Heart left ventricle (tissue), 13 donors: ENCODE data around the gene CTRB1.

Source experiments
- POLR2A ChIP-seq, 2 donors: fragments of 450-650 bp; IDR thresholded peaks; one replicate each; pipeline ENCODE4 v1.6.1; 2017; ENCODE audit warnings: antibody characterized with exemption in 2 of 2, mild to moderate bottlenecking in 2 of 2, moderate library complexity in 2 of 2
- TF ChIP-seq, protein P1 (sequence below), 12 donors: fragments of 200-600 bp; sonication (generic) in 4 of 12; IDR thresholded peaks; one replicate each; pipeline versions ENCODE4 v1.5.0 to v1.8.0; 2018 to 2022; ENCODE audit warnings: antibody characterized with exemption in 12 of 12, mild to moderate bottlenecking in 5 of 12
- donor health status: ischemic (EF 13 %, LVEDD 7.1; RV severe dilation, severe dysfunction).
- donor health status: DM: no; HTN: yes; CAD: no.
- donor health status: DM: no; HTN: no; CAD: no.
- donor health status: ischemic (EF 25% LVEDD 6.9; RV normal size, moderate dysfunction).
- donor health status: ischemic (EF 25% LVEDD 5.7; RV mildly dilated, moderate dysfunction).
- donor health status: ischemic (EF 35%, LVEDD 5.7; RV mildly dilated, moderate dysfunction).
- donor health status: nonischemic (EF 11% LVEDD 7.7; RV severe dilation, severe dysfunction).
- donor health status: DM: yes; HTN: yes; CAD: no.
- donor health status: PGD.
- donor health status: ischemic (EF 29% LVEDD 5.4; RV normal size, mild dysfunction).
- donor health status: nonischemic (EF 23%, LVEDD 6.1; RV moderate dilation, normal function).

DNA sequence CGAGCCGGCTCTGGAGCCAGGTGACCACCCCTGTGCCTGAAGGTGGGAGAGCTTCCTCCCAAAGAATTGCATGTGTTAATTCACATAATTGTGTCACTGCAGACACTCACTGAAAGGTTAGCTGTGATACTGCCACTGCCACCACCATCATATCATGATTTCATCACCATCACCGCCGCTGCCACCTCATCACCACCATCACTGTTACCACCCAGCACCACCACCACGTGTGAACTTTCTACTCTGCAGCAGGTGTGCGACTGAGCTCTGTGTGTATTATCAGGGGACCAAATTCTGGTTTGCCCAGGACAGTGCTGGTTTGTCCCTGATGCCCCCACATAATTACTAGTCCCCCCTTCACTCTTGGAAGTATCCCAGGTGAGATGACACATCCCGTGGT is 17.4 kb downstream of the CTRB1 start:
- TF ChIP-seq, protein P1, sequence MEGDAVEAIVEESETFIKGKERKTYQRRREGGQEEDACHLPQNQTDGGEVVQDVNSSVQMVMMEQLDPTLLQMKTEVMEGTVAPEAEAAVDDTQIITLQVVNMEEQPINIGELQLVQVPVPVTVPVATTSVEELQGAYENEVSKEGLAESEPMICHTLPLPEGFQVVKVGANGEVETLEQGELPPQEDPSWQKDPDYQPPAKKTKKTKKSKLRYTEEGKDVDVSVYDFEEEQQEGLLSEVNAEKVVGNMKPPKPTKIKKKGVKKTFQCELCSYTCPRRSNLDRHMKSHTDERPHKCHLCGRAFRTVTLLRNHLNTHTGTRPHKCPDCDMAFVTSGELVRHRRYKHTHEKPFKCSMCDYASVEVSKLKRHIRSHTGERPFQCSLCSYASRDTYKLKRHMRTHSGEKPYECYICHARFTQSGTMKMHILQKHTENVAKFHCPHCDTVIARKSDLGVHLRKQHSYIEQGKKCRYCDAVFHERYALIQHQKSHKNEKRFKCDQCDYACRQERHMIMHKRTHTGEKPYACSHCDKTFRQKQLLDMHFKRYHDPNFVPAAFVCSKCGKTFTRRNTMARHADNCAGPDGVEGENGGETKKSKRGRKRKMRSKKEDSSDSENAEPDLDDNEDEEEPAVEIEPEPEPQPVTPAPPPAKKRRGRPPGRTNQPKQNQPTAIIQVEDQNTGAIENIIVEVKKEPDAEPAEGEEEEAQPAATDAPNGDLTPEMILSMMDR (IDR thresholded peaks at IDR 0.05) = no peak
- TF ChIP-seq POLR2A (IDR thresholded peaks at IDR 0.05) = no peak
